GM18511 (cell line): ENCODE data around the gene ARHGEF38.

Source experiments
- ATAC-seq: cut with Tn5 transposase; IDR thresholded peaks from one replicate; pipeline ENCODE4 v1.9.1; 2021; ENCODE audit warnings: mild to moderate bottlenecking, moderate library complexity; ENCODE audit not compliant: unreplicated experiment

The ARHGEF38 gene

GRCh38 chr4:105551965-105552746, at the start of gene ARHGEF38:
TSS of gene ARHGEF38 (plus strand) at chr4:105552620. CDS start at chr4:105552766, 146 bp downstream.
- no peak for ATAC-seq

- no peak for ATAC-seq
These were observed 48.9 kb upstream of the ARHGEF38 start for GRCh38 chr4:105503484-105503883.

GRCh38 chr4:105504744-105505143, 47.7 kb upstream of the ARHGEF38 start:
- ATAC-seq, result no peak

GRCh38 chr4:105509291-105509690, 43.1 kb upstream of the ARHGEF38 start:
- peak; percentile 98 for ATAC-seq

GRCh38 chr4:105509714-105510113, 42.7 kb upstream of the ARHGEF38 start:
- peak; percentile 42 for ATAC-seq

- no peak for ATAC-seq
These were observed 42.2 kb upstream of the ARHGEF38 start for GRCh38 chr4:105510245-105510644.

- peak; percentile 88 for ATAC-seq
These were observed 31.3 kb upstream of the ARHGEF38 start for GRCh38 chr4:105520819-105521790.

GRCh38 chr4:105526656-105527055, 25.8 kb upstream of the ARHGEF38 start:
- ATAC-seq, result no peak

GRCh38 chr4:105527081-105527480, 25.3 kb upstream of the ARHGEF38 start:
- no peak for ATAC-seq

- no peak for ATAC-seq
These were observed 15.8 kb upstream of the ARHGEF38 start for GRCh38 chr4:105536601-105537000.

GRCh38 chr4:105541420-105541819, 11.0 kb upstream of the ARHGEF38 start:
- no peak for ATAC-seq

GRCh38 chr4:105542039-105542438, 10.4 kb upstream of the ARHGEF38 start:
- ATAC-seq, result no peak

GRCh38 chr4:105543346-105543745, 9.1 kb upstream of the ARHGEF38 start:
- ATAC-seq, result no peak

- no peak for ATAC-seq
These were observed 8.5 kb upstream of the ARHGEF38 start for GRCh38 chr4:105543881-105544280.

- ATAC-seq, result no peak
These were observed 7.7 kb upstream of the ARHGEF38 start for GRCh38 chr4:105544520-105545286.

GRCh38 chr4:105546086-105546485, 6.3 kb upstream of the ARHGEF38 start:
- no peak for ATAC-seq

GRCh38 chr4:105547769-105548168, 4.7 kb upstream of the ARHGEF38 start:
- no peak for ATAC-seq

GRCh38 chr4:105548483-105548882, 3.9 kb upstream of the ARHGEF38 start:
- no peak for ATAC-seq

GRCh38 chr4:105550641-105551040, 1.8 kb upstream of the ARHGEF38 start:
- ATAC-seq, result no peak

- no peak for ATAC-seq
These were observed 3.0 kb downstream of the ARHGEF38 start for GRCh38 chr4:105555409-105555808.

- no peak for ATAC-seq
These were observed 3.8 kb downstream of the ARHGEF38 start for GRCh38 chr4:105556206-105556605.
